HCT116 (cell line): ENCODE data around the gene SLC30A9.

Experiments used
- CBX3 ChIP-seq: IDR thresholded peaks from 2 replicates; pipeline ENCODE4 v1.6.1; 2012; ENCODE audit warnings: low read depth
- CEBPB ChIP-seq: IDR thresholded peaks from 2 replicates; pipeline ENCODE4 v1.6.1; 2012; ENCODE audit warnings: low read depth
- EZH2 ChIP-seq: fragments of 200-600 bp; sonication (generic); IDR thresholded peaks from 2 replicates; pipeline ENCODE4 v1.6.1; 2017; ENCODE audit warnings: antibody characterized with exemption, mixed run types
- POLR2A ChIP-seq: IDR thresholded peaks from 2 replicates; pipeline ENCODE4 v1.7.0; 2011; ENCODE audit warnings: borderline replicate concordance; ENCODE audit not compliant: insufficient read depth, insufficient read length; ENCODE audit errors: extremely low read depth
- POLR2AphosphoS5 ChIP-seq: IDR thresholded peaks from 2 replicates; pipeline ENCODE4 v1.6.1; 2011; ENCODE audit warnings: mild to moderate bottlenecking, low read depth, low read length, moderate library complexity
- RAD21 ChIP-seq: IDR thresholded peaks from 2 replicates; pipeline ENCODE4 v1.6.1; 2012; ENCODE audit warnings: low read depth, mild to moderate bottlenecking
- SP1 ChIP-seq: IDR thresholded peaks from 2 replicates; pipeline ENCODE4 v1.6.1; 2012; ENCODE audit warnings: low read depth
- TCF7L2 ChIP-seq: IDR thresholded peaks from 2 replicates; pipeline ENCODE4 v1.7.0; 2011; ENCODE audit warnings: borderline replicate concordance, inconsistent platforms; ENCODE audit not compliant: insufficient read depth, insufficient read length; ENCODE audit errors: extremely low read depth
- ZNF274 ChIP-seq: fragments of 200-500 bp; sonication (Bioruptor generic); IDR thresholded peaks from 2 replicates; pipeline ENCODE4 v1.6.1; 2014; ENCODE audit warnings: mild to moderate bottlenecking, low read depth, low read length, inconsistent platforms
- TF ChIP-seq, protein P1 (sequence below), 3 experiments: fragments of 200-600 bp in 1 of 3; sonication (generic) in 1 of 3; IDR thresholded peaks in 2 of 3; conservative IDR thresholded peaks in 1 of 3; 2 replicates each; pipeline ENCODE4 v1.5.1; 2012 to 2017; ENCODE audit warnings: low read depth in 2 of 3, low read length in 2 of 3, antibody characterized with exemption in 1 of 3, borderline replicate concordance in 1 of 3, control low read depth in 1 of 3, mild to moderate bottlenecking in 1 of 3, mixed read lengths in 1 of 3, mixed run types in 1 of 3, moderate library complexity in 1 of 3; ENCODE audit not compliant: insufficient read depth in 1 of 3
- TF ChIP-seq, protein P2 (sequence below): IDR thresholded peaks from 2 replicates; pipeline ENCODE4 v1.6.1; 2012
- TF ChIP-seq, protein P3 (sequence below): IDR thresholded peaks from 2 replicates; pipeline ENCODE4 v1.6.1; 2012
- TF ChIP-seq, protein P4 (sequence below): IDR thresholded peaks from 2 replicates; pipeline ENCODE4 v1.6.1; 2012; ENCODE audit warnings: low read depth
- TF ChIP-seq, protein P5 (sequence below): IDR thresholded peaks from 2 replicates; pipeline ENCODE4 v1.6.1; 2011; ENCODE audit warnings: mild to moderate bottlenecking, low read length, moderate library complexity; ENCODE audit not compliant: insufficient replicate concordance; ENCODE audit errors: extremely low read depth

DNA sequence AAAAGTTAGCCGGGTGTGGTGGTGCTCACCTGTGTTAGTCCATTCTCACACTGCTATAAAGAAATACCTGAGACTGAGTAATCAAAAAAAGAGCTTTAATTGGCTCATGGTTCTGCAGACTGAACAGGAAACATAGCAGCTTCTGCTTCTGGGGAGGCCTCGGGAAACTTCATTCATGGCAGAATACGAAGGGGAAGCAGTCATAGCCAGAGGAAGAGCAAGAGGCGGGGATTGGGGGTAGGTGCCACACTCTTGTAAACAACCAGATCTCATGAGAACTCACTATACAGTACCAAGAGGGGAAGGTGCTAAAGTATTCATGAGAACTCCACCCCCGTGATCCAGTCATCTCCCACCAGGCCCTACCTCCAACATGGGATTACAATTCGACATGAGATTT, 98.1 kb downstream of the SLC30A9 start:
- TF ChIP-seq, protein P1, sequence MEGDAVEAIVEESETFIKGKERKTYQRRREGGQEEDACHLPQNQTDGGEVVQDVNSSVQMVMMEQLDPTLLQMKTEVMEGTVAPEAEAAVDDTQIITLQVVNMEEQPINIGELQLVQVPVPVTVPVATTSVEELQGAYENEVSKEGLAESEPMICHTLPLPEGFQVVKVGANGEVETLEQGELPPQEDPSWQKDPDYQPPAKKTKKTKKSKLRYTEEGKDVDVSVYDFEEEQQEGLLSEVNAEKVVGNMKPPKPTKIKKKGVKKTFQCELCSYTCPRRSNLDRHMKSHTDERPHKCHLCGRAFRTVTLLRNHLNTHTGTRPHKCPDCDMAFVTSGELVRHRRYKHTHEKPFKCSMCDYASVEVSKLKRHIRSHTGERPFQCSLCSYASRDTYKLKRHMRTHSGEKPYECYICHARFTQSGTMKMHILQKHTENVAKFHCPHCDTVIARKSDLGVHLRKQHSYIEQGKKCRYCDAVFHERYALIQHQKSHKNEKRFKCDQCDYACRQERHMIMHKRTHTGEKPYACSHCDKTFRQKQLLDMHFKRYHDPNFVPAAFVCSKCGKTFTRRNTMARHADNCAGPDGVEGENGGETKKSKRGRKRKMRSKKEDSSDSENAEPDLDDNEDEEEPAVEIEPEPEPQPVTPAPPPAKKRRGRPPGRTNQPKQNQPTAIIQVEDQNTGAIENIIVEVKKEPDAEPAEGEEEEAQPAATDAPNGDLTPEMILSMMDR (IDR thresholded peaks at IDR 0.05 in 2 of 3, conservative IDR thresholded peaks at IDR 0.05 in 1 of 3; ENCODE audit: borderline replicate concordance in 1 of 3, insufficient read depth in 1 of 3, low read depth in 2 of 3, low read length in 2 of 3), result no peak
- no peak for TF ChIP-seq RAD21
- TF ChIP-seq, protein P2, sequence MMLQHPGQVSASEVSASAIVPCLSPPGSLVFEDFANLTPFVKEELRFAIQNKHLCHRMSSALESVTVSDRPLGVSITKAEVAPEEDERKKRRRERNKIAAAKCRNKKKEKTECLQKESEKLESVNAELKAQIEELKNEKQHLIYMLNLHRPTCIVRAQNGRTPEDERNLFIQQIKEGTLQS, result no peak
- TF ChIP-seq, protein P3, sequence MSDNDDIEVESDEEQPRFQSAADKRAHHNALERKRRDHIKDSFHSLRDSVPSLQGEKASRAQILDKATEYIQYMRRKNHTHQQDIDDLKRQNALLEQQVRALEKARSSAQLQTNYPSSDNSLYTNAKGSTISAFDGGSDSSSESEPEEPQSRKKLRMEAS, result no peak
- no peak for TF ChIP-seq POLR2A
- no peak for TF ChIP-seq CBX3
- TF ChIP-seq, protein P4, sequence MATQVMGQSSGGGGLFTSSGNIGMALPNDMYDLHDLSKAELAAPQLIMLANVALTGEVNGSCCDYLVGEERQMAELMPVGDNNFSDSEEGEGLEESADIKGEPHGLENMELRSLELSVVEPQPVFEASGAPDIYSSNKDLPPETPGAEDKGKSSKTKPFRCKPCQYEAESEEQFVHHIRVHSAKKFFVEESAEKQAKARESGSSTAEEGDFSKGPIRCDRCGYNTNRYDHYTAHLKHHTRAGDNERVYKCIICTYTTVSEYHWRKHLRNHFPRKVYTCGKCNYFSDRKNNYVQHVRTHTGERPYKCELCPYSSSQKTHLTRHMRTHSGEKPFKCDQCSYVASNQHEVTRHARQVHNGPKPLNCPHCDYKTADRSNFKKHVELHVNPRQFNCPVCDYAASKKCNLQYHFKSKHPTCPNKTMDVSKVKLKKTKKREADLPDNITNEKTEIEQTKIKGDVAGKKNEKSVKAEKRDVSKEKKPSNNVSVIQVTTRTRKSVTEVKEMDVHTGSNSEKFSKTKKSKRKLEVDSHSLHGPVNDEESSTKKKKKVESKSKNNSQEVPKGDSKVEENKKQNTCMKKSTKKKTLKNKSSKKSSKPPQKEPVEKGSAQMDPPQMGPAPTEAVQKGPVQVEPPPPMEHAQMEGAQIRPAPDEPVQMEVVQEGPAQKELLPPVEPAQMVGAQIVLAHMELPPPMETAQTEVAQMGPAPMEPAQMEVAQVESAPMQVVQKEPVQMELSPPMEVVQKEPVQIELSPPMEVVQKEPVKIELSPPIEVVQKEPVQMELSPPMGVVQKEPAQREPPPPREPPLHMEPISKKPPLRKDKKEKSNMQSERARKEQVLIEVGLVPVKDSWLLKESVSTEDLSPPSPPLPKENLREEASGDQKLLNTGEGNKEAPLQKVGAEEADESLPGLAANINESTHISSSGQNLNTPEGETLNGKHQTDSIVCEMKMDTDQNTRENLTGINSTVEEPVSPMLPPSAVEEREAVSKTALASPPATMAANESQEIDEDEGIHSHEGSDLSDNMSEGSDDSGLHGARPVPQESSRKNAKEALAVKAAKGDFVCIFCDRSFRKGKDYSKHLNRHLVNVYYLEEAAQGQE, result no peak
- TF ChIP-seq ZNF274, result no peak
- TF ChIP-seq EZH2, result no peak
- TF ChIP-seq SP1, result no peak
- TF ChIP-seq, protein P5, sequence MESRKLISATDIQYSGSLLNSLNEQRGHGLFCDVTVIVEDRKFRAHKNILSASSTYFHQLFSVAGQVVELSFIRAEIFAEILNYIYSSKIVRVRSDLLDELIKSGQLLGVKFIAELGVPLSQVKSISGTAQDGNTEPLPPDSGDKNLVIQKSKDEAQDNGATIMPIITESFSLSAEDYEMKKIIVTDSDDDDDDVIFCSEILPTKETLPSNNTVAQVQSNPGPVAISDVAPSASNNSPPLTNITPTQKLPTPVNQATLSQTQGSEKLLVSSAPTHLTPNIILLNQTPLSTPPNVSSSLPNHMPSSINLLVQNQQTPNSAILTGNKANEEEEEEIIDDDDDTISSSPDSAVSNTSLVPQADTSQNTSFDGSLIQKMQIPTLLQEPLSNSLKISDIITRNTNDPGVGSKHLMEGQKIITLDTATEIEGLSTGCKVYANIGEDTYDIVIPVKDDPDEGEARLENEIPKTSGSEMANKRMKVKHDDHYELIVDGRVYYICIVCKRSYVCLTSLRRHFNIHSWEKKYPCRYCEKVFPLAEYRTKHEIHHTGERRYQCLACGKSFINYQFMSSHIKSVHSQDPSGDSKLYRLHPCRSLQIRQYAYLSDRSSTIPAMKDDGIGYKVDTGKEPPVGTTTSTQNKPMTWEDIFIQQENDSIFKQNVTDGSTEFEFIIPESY, result no peak
- TF ChIP-seq POLR2AphosphoS5, result no peak
- TF ChIP-seq CEBPB, result no peak
- no peak for TF ChIP-seq TCF7L2
